Spleen (tissue), 11 donors: ENCODE results near the gene TENM3. TPM values are rescaled to one million over a fixed set of nuclear protein-coding genes. Genes with fewer than 3 reads are reported as not detected.

Experiments
- DNase-seq: peaks from one replicate; pipeline ENCODE4 v3.0.0-alpha.2; 2020
- H3K27ac ChIP-seq, 8 donors: fragments of 200-600 bp; sonication (generic) in 7 of 8; 1 replicate in 4 of 8; 2 replicates in 4 of 8; pipeline versions ENCODE4 v1.5.0 to v1.8.0; 2016 to 2021; ENCODE audit warnings: inconsistent platforms in 4 of 8, mild to moderate bottlenecking in 4 of 8, moderate library complexity in 1 of 8
- H3K27me3 ChIP-seq, 7 donors: fragments of 200-600 bp; sonication (generic) in 6 of 7; replicated peaks in 1 of 7; 1 replicate in 4 of 7; 2 replicates in 3 of 7; pipeline versions ENCODE4 v1.5.0 to v1.8.0; 2016 to 2021; ENCODE audit warnings: inconsistent platforms in 3 of 7, mild to moderate bottlenecking in 1 of 7
- H3K36me3 ChIP-seq, 6 donors: fragments of 200-600 bp; sonication (generic) in 5 of 6; 1 replicate in 4 of 6; 2 replicates in 2 of 6; pipeline versions ENCODE4 v1.5.0 to v1.8.0; 2016 to 2021; ENCODE audit warnings: inconsistent platforms in 2 of 6
- H3K4me1 ChIP-seq, 6 donors: fragments of 200-600 bp; sonication (generic) in 5 of 6; 1 replicate in 3 of 6; 2 replicates in 3 of 6; pipeline versions ENCODE4 v1.5.0 to v1.8.0; 2016 to 2021; ENCODE audit warnings: inconsistent platforms in 3 of 6
- H3K4me3 ChIP-seq, 8 donors: fragments of 200-600 bp; sonication (generic) in 7 of 8; 1 replicate in 4 of 8; 2 replicates in 4 of 8; pipeline versions ENCODE4 v1.5.0 to v1.8.0; 2016 to 2021; ENCODE audit warnings: inconsistent platforms in 4 of 8, mild to moderate bottlenecking in 4 of 8, moderate library complexity in 2 of 8
- H3K9me3 ChIP-seq, 8 donors: fragments of 200-600 bp; sonication (generic) in 7 of 8; 1 replicate in 4 of 8; 2 replicates in 4 of 8; pipeline versions ENCODE4 v1.5.0 to v1.8.0; 2016 to 2021; ENCODE audit warnings: inconsistent platforms in 4 of 8
- POLR2A ChIP-seq, 3 donors: fragments of 450-650 bp; IDR thresholded peaks; one replicate each; pipeline ENCODE4 v1.5.1; 2017; ENCODE audit warnings: antibody characterized with exemption in 3 of 3, mild to moderate bottlenecking in 1 of 3
- POLR2AphosphoS5 ChIP-seq, 3 donors: sonication (generic); formaldehyde crosslinking; IDR thresholded peaks; one replicate each; pipeline ENCODE4 v1.5.1; 2017; ENCODE audit warnings: antibody characterized with exemption in 3 of 3
- WGBS, 5 donors: extraction: QIAGEN DNeasy Blood & Tissue Kit in 3 of 5; methylation state at CpG; one replicate each; pipeline versions ENCODE4 v1.1.5 to v1.1.7; 2013 to 2018; 5-methylcytosine and 5-hydroxymethylcytosine counted together
- intact Hi-C: fragments of 100-400 bp; cut with DNase I; formaldehyde crosslinking; loops from one replicate; pipeline ENCODE4 v1.15.0; 2023; ENCODE audit warnings: low total_unique reads
- polyA plus RNA-seq, 3 donors: library from polyadenylated mRNA; stranded (reverse); fragments of 200-250 nt; gene quantifications; one replicate each; pipeline ENCODE4 v1.2.1, GENCODE V29; 2013
- total RNA-seq, 7 donors: library from RNA; depleted of rRNA in 3 of 7; stranded (reverse); fragments of >200 nt in 3 of 7; fragmentation: NEBNext Ultra II Directional in 4 of 7; extraction: Animal tissue kit (Norgen Biotek cat#: 25700) in 4 of 7; gene quantifications; one replicate each; pipeline versions ENCODE4 v1.1.0 to v1.2.1, GENCODE V29; 2016 to 2021
- TF ChIP-seq, protein P1 (sequence below), 11 experiments: fragments of 200-600 bp in 7 of 11; fragments of 450-650 bp in 4 of 11; sonication (generic) in 4 of 11; IDR thresholded peaks in 8 of 11; conservative IDR thresholded peaks in 3 of 11; 1 replicate in 7 of 11; 2 replicates in 4 of 11; pipeline versions ENCODE4 v1.4.0 to v1.8.0; 2016 to 2021; ENCODE audit warnings: antibody characterized with exemption in 11 of 11, inconsistent platforms in 4 of 11, mild to moderate bottlenecking in 1 of 11
- donor health status: healthy with polysubstance abuse.
- donor health status: DM: no; HTN: no; CAD: no; lungs with moderate emphysema.
- donor health status: DM: no; HTN: no; CAD: no.
- donor health status: Bipolar disorder and iron deficiency.
- donor health status: healthy.
- donor health status: DM: no; HTN: no; CAD: no.
- donor health status: DM: yes; HTN: yes; CAD: no.

TENM3 gene
- total and polyA plus RNA-seq, 10 donors = 0.37 to 45.6 (median 17.7) TPM

DNA sequence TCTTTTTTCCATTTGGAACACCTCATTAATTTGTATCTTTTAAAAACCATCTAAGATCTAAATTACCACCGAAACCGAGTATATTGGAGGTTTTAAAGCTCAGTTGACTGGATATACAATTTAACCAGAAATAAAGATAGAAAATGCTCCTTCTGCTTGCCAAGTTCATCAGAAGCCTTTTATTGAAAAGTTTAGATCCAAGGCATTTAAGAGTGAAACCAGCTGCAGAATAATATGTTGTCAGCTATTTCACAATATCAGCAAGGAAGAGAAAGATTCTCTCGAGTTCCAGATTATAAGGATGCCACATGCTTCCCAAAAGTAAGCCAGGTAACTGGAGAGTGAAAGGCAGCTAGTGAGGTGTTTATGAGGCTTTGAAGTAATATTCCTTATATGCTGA, 456.6 kb downstream of the TENM3 start:
- no peak overlapping the region for H3K27ac ChIP-seq
- intact Hi-C loops = no loop called here
- no peaks in the 10 kb centered on the region for H3K4me1 ChIP-seq
- H3K36me3 ChIP-seq = no peaks in the 10 kb centered on the region
- WGBS, 5 donors = 61 to 77% (median 61%) methylated on average over 3 of the region's 3 CpGs
- no peak for TF ChIP-seq POLR2AphosphoS5 (IDR thresholded peaks at IDR 0.05)
- no peak for TF ChIP-seq POLR2A (IDR thresholded peaks at IDR 0.05)
- TF ChIP-seq, protein P1, sequence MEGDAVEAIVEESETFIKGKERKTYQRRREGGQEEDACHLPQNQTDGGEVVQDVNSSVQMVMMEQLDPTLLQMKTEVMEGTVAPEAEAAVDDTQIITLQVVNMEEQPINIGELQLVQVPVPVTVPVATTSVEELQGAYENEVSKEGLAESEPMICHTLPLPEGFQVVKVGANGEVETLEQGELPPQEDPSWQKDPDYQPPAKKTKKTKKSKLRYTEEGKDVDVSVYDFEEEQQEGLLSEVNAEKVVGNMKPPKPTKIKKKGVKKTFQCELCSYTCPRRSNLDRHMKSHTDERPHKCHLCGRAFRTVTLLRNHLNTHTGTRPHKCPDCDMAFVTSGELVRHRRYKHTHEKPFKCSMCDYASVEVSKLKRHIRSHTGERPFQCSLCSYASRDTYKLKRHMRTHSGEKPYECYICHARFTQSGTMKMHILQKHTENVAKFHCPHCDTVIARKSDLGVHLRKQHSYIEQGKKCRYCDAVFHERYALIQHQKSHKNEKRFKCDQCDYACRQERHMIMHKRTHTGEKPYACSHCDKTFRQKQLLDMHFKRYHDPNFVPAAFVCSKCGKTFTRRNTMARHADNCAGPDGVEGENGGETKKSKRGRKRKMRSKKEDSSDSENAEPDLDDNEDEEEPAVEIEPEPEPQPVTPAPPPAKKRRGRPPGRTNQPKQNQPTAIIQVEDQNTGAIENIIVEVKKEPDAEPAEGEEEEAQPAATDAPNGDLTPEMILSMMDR (IDR thresholded peaks at IDR 0.05 in 8 of 11, conservative IDR thresholded peaks at IDR 0.05 in 3 of 11) = no peak
- DNase-seq = no peak
- no peaks in the 10 kb centered on the region for H3K9me3 ChIP-seq
- no peaks in the 10 kb centered on the region for H3K27me3 ChIP-seq
- no peak overlapping the region for H3K4me3 ChIP-seq

DNA sequence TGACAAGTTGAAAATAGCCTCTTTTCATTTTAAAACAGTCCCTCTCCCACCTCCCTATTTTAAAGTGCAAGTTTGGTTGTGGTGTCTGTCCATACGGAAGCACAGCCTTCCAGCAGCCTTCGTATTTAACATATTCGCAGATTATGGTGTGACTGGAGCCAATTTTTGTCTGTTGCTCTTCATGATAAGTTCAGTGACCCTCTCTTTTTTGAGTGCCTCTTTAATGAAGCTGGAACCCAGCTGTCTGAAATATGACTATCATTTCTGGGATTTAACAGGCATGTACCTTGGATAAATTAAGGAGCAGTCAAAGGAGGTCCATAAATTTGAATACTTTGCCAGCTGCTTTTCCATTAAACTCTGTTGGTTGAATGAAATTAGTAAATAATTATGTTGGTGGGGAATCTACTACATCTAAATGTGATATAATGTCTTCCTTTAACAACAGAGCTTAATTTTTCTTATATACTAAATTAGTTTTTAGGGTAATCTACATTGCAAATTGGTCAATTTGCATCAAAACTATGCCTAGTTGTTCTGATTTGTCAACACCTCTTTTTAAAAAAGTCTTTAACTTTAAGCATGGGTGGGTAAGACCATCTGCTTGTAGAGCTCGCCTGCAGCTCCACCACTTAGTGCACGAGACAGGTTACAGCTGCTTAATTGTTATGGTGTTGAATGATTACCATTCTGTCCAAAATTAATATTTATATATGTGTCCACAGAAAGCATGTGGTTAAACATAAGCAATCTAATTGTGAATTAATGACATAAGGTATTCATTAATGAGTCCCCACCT, 457.4 kb downstream of the TENM3 start:
- TF ChIP-seq POLR2A (IDR thresholded peaks at IDR 0.05) (no peak), POLR2AphosphoS5 (IDR thresholded peaks at IDR 0.05) (no peak)
- TF ChIP-seq, protein P1 (IDR thresholded peaks at IDR 0.05 in 8 of 11, conservative IDR thresholded peaks at IDR 0.05 in 3 of 11) = no peak
- H3K4me1 ChIP-seq = no peaks in the 10 kb centered on the region
- no peaks in the 10 kb centered on the region for H3K36me3 ChIP-seq
- no peak for DNase-seq
- intact Hi-C loops = no loop called here
- no peak overlapping the region for H3K4me3 ChIP-seq
- no peak overlapping the region for H3K27ac ChIP-seq
- no peaks in the 10 kb centered on the region for H3K9me3 ChIP-seq
- WGBS, 5 donors = 81 to 87% (median 83%) methylated on average over 5 of the region's 5 CpGs
- H3K27me3 ChIP-seq = no peaks in the 10 kb centered on the region

DNA sequence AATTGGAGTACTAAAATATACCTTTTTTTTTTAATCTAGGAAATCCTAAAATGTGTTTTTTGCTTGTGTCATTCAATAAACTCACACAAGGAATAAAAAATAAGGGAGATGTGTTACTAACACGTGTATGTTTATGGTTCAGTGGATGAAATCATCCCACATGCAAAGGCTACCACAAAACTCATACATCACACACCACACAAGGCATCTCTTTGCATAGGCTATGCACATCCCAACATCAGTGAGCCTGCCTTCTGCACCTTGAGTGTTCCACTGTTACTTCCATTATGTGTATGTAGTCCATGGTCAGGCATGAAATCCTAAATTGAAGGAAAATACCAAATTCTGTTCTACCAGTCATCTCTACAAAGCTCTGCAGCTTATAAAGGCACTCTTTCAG, 460.9 kb downstream of the TENM3 start:
- WGBS, 5 donors = 57 to 82% (median 69%) methylated on average over 1 of the region's 1 CpG
- Histone ChIP-seq H3K4me3 (no peak overlapping the region), H3K27me3 (no peaks in the 10 kb centered on the region), H3K9me3 (no peaks in the 10 kb centered on the region), H3K27ac (no peak overlapping the region), H3K36me3 (no peaks in the 10 kb centered on the region), H3K4me1 (no peaks in the 10 kb centered on the region)
- no peak for TF ChIP-seq POLR2A (IDR thresholded peaks at IDR 0.05)
- TF ChIP-seq POLR2AphosphoS5 (IDR thresholded peaks at IDR 0.05) = no peak
- TF ChIP-seq, protein P1 (IDR thresholded peaks at IDR 0.05 in 8 of 11, conservative IDR thresholded peaks at IDR 0.05 in 3 of 11) = no peak
- DNase-seq = no peak
- intact Hi-C loops = no loop called here

DNA sequence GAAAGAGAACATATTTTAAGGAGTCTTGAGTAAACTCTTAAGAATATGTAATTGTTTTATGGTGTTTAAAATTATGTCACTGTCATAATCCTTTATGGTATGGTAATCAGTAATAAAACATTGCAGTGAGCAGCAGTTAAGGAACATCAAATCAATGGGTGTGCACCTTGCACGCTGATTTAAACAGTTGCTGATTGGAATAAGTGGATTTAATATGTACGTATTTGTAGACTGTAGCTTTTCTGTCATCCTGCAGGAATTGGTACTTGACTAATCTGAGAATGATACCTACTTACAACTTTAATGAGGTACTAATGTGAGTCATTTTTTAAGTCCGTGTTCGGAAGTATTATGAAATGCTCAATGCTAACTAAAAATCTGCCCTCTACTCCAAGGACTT, 461.7 kb downstream of the TENM3 start:
- no peak for DNase-seq
- intact Hi-C loops = no loop called here
- no peak overlapping the region for H3K27ac ChIP-seq
- TF ChIP-seq POLR2A (IDR thresholded peaks at IDR 0.05) = no peak
- TF ChIP-seq, protein P1 (IDR thresholded peaks at IDR 0.05 in 8 of 11, conservative IDR thresholded peaks at IDR 0.05 in 3 of 11) = no peak
- TF ChIP-seq POLR2AphosphoS5 (IDR thresholded peaks at IDR 0.05) = no peak
- WGBS, 5 donors = 85 to 94% (median 93%) methylated on average over 4 of the region's 4 CpGs
- no peaks in the 10 kb centered on the region for H3K4me1 ChIP-seq
- no peaks in the 10 kb centered on the region for H3K27me3 ChIP-seq
- no peak overlapping the region for H3K4me3 ChIP-seq
- H3K36me3 ChIP-seq = no peaks in the 10 kb centered on the region
- no peaks in the 10 kb centered on the region for H3K9me3 ChIP-seq
